Measurements from ENCODE around the gene MDFI. TPM values are rescaled to one million over a fixed set of nuclear protein-coding genes. Genes with fewer than 3 reads are reported as not detected.

MDFI gene
- total RNA-seq, 1 donor from 2014 or later, result 1.3 TPM

DNA sequence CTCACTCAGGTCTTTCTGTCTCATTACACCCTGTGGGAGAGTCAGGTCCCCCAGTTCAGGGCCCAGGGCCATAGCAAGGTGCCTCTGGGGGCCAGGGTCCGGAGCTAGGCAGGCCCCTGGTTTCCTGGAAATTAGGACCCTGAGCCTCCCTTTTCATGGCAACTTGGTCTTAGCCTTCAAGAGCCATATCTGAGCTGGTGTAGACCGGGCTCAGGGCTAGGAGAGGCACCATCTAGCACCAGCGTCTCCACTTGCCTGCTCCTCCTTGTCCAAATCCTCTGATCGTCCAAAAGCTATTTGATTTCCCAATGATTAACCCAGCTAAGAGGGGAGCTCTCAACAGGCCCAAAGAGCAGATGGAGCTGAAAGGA, 5.6 kb downstream of the MDFI start:
- ATAC-seq (no peak), DNase-seq (ENCODE audit: missing footprints) (no peak)
- intact Hi-C loops (cut with DNase I), result no loop called here

DNA sequence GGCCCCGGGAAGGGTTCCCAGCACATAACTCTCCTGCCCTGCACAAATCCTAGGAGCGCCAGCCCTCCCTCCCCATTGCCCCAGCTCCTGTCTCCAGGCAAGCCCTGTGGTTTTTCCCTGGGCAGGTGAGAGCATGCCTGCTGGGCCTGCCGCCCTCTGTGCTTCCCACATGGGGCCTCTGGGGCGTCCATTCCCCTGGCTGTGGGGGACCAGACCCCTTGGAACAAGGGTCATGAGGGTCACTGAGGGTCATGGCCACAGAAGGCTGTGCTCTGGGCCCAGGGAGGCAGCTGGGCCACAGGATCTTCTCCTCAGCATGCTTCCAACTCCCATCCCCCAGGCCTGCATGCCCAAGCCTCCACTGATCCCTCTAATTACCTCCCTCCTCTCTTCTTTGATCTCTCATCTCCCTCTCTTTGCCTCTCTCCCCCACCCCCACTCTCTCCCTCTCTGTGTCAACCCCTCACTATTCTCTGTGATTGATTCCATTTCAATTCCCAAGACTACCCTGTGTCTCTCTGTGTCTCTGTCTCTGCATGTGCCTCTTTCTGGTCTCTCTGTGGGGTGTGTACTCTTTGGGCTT, 6.1 kb downstream of the MDFI start:
- DNase-seq (ENCODE audit: missing footprints), result no peak
- intact Hi-C loops (cut with DNase I), result no loop called here
- no peak for ATAC-seq

DNA sequence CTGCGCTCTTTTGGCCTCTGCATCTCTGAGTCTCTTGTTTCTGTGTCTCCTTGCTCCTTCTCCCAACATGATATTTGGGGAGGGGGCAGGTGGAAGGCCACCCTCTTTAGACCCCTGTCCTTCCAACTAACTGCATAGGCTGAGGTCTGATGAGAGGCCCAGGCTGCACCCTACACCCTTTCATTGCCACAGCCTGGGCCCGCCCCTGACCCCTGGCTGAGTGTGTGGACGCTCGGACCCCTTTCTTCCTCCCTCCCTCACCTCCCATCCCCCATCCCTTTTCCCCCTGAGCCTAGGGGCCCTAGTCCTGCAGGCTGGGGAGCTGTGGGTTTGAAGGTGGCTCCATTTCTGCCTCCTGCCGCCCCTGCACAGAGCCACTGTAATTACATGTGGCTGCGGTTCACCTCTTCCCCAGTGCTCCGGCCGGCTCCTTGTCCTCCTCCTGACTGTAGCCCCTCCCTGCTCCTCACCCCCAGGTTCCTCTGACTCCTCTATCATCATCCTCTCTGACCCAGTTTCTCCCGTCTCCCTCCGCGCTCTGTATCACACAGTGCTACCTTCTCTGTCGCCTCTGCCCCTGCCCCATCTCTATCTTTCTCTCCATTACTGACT, 6.8 kb downstream of the MDFI start:
- no peak for ATAC-seq
- intact Hi-C loops (cut with DNase I), result no loop called here
- DNase-seq (ENCODE audit: missing footprints), result no peak

DNA sequence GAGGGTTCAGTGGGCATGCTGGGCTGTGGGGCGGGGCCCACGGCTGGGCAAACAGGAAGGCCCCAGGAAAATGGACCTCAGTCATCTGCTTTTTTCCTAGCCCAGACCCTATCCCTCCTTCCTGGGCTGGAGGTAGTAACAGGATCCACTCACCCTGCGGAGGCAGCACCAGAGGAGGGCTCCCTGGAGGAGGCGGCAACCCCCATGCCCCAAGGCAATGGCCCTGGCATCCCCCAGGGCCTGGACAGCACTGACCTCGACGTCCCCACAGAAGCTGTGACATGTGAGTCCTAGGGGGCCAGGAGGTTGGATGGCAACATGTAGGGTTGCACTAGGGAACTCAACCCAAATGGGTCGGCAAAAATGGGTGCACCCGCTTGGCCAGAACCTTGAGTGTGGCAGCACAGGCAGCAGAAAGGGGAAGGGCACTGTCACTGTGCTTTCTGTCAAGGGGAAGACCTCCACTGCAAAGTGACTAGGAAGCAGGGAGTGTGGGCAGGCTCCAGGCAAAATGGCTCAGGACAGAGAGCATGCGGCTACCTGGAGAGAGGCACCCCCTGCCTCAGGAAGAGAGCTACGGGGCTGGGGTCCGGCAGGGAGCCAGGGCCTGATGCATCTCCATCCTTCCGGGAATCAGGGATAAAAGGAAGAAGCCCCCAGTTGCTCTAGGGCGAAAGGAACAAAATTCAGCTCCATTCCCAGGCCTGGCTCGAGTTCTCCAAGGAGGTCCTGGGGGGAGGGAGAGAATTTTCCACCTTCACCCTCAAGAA, 7.9 kb downstream of the MDFI start:
- DNase-seq (ENCODE audit: missing footprints) (no peak), ATAC-seq (no peak)
- intact Hi-C loops (cut with DNase I), result no loop called here

DNA sequence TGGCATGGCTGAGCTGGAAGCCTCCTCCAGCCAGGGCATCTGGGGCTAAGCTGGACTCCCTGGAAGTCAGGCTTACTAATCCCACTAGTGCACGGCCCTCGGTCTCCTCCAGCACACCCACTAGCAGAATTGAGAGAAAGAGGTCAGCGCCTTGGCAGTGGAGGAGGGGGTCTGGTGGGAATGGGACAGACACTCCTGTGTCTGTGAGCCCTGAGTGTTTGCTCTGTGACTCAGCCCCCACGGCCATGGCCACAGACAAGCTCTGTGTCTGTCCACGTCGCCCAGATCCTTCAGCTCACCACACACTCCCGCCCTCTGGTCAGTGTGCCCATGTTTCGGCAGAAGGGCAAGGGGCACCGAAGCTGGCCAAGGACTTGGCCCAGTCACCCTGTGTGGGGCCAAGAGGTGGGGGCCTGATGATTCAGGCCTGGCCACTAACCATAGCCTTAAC, 8.8 kb downstream of the MDFI start:
- no peak for DNase-seq (ENCODE audit: missing footprints)
- intact Hi-C loops (cut with DNase I), result no loop called here
- ATAC-seq, result no peak

DNA sequence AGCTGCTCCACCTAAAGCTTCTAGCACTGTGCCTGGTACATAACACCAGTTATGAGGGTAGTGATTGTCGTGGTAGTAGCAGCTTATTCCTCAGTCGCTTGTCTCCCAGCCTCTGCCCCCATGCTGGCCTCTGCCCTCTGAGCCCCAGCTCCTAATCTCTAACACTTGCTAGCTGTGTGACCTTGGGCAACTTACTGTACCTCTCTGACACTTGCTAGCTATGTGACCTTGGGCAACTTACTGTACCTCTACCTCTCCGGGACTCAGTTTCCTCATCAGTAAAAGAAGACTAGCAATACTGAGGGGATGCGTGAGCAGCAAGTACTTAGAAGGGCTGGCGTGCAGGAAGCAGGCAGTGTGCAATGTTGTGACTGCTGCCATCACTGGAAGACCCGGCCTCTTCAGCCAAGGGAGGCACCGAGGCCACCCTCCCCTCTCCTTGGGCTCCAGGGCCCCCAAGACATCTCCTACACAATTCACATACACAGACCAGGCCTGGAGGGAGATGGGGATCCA, 9.9 kb downstream of the MDFI start:
- no peak for ATAC-seq
- no peak for DNase-seq (ENCODE audit: missing footprints)
- intact Hi-C loops (cut with DNase I), result no loop called here

DNA sequence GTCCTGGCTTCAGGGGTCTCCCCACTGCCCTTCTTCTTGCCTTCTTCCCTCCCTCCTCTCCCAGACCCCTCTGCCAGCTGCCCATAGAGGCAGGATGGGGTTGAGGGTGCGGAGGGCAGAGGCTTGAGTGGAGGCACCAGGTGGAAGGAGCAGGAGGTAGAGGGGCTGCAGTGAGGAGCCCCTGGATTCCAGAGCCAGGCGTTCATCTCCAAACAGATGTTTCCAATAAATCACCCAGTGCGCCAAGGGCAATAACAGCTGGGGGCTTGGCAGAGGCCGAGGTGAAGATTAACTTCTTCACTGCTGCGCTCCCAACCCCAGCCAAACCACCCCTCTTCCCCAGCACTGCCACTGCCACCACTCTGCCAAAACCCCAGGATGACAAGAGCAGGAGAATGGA, 10.7 kb downstream of the MDFI start:
- DNase-seq (ENCODE audit: missing footprints), result no peak
- no peak for ATAC-seq
- intact Hi-C loops (cut with DNase I), result no loop called here

DNA sequence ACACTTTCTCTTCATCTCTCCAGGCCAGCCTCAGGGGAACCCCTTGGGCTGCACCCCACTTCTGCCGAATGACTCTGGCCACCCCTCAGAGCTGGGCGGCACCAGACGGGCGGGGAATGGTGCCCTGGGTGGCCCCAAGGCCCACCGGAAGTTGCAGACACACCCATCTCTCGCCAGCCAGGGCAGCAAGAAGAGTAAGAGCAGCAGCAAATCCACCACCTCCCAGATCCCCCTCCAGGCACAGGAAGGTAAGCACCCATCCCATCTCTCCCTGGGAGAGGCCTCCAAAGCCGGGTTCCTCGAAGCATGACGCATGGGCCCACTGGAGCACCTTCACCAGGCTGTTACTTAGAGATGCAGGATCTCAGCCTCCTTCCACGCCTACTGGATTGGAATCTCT, 11.3 kb downstream of the MDFI start:
- intact Hi-C loops (cut with DNase I), result no loop called here
- ATAC-seq, result no peak
- no peak for DNase-seq (ENCODE audit: missing footprints)

DNA sequence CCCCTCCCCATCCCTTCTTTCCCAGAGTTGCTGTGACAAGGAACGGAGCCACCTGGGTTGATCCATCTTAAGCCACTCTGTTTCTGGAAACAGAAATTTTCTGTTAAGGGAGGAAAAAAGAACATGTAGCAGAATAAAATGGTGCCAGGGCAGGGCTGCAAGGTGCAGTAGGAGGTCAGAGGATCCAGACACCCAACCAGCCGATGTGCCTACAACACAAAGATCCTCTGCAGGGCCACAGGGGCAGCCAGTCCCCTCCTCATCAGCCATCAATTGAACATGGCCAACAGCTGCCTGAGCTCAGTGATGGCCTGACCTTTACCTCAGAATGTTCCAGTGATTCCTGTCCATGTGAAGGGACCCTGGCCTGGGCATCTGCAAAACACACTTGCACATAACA, 11.9 kb downstream of the MDFI start:
- intact Hi-C loops (cut with DNase I), result no loop called here
- ATAC-seq (no peak), DNase-seq (ENCODE audit: missing footprints) (no peak)

DNA sequence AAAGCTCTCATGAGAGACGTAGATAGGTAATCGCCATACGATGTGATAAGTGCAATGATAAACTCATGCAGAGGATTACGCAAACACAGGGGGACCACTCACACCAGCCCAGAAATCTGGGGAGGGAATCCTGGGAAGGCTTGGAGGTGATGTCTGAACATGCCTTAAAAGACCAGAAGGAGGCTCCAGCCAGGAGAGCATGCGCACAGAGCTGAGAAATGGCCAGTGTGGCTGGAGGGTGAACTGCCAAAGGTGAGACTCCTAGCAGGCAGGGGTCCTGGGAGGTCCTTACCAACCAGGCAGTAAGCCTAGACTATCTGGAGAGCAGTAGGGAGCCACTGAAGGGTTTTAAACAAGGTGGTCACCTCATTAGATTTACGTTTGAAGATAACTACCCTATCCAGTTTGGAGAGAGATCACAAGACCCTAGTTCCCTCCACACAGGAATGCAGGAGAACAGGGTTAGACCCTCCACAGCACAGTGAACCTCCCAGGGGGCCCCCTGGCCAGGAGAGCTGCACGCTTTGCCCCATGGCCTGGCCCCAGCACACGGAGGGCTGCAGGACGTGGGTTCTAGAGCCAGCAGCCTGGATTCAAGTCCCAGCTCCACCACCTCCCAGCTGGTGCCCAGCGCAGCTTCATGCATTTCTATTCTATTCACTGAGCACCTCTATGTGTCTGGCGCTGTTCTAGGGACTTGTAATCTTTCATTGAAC, 13.1 kb downstream of the MDFI start:
- intact Hi-C loops (cut with DNase I), result no loop called here
- no peak for ATAC-seq
- DNase-seq (ENCODE audit: missing footprints), result no peak

DNA sequence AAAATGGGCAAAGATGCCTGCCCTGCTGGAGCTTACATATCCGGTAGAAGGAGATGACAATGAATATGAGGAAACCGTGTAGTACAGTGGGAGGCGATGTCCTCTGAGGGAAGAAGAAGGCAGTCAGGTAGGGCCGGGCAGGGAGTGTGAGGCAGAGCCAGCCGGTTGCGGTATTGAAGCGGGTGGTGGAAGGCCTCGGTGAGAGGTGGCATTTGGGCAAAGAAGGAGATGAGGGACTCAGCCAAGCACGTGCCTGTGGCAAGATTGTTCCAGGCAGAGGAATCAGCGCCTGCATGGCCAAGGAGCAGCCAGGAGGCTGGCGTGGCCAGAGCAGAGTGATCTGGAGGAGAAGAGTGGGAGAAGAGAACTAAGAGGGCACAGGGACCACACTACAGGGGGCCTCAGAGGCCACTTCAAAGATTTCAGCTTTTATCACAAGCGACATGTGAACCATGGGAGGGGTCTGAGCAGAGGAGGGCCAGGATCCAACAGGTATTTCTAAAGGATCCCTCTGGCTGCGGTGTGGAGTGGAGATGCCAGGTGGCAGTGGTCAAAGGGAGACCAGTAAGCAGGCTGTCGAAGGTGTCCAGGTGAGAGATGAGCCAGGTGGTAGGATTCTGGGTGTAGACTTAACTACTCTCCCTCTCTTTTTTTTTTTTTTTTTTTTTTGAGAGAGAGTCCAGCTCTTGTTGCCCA, 13.8 kb downstream of the MDFI start:
- intact Hi-C loops (cut with DNase I), result no loop called here
- no peak for ATAC-seq
- no peak for DNase-seq (ENCODE audit: missing footprints)

DNA sequence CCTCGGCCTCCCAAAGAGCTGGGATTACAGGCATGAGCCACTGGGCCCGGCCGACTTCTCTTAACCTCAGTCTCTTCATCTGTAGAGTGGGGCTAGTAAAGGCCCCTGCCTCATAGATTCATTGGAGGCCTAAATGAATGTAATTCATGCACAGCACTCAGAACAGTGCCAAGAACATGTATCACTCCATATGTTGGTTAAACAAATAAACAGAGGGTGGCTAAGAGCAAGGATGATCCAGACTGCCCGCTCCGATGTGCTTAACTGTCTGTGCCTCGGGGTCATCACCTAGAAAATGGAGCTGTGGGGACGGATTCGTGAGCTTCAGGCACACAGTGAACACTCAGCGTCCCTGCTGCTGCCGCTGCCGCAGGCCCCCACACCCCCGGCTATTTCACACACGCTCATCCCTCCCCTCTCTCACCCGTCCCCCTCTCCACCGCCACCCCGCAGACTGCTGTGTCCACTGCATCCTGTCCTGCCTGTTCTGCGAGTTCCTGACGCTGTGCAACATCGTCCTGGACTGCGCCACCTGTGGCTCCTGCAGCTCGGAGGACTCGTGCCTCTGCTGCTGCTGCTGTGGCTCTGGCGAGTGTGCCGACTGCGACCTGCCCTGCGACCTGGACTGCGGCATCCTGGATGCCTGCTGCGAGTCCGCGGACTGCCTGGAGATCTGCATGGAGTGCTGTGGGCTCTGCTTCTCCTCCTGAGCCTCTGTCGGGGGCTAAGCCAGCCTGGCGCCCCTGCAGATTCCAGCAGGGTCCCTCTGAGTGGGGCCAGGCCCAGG, 14.8 kb downstream of the MDFI start:
- intact Hi-C loops (cut with DNase I), result no loop called here
- DNase-seq (ENCODE audit: missing footprints), result no peak
- ATAC-seq, result no peak

DNA sequence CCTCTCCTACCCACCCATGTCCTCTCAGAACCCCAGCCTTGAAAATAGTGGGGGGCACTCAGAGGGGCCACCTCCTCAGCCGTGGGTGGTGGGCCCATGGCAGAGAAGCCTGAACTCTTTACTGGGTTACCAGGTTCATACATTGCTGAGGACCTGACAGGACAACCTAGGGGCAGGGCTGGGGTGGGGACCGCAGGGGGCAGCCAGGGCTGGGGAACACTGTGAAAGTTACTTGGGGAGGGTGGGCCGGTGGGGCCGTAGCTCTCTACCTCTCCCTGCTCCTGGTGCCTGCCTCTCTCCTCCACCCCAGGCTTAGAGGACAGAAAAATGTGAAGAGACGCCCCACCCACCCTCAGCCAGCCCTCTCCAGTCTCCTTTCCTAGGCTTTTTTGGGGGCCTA, 15.4 kb downstream of the MDFI start:
- ATAC-seq (no peak), DNase-seq (ENCODE audit: missing footprints) (no peak)
- intact Hi-C loops (cut with DNase I), result no loop called here

DNA sequence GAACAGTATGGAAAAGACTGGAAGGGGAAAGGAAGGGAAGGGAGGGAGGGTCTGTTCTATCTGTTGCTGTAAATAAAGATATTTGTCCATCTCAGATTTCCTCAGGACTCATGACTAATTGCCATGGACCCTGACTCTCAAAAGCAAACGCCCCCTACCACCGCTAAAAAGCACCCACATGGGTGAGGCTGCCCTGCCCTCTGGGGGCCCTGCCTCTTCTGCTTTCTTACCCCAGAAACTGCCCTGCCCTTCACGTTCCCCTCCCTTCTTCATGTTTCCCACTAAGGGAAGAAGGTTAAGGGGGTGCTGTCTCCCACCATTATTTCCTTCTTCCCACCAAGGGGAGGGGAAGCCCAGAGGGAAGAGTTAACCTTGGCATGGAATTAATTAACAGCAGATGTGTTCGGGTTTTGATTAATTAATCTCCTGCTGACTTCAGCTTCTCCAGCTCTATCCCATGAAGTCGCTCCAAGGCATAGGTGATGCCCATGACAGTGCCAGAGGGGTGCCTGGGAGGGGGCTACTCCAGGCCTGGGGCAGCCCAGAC, 16.0 kb downstream of the MDFI start:
- no peak for ATAC-seq
- intact Hi-C loops (cut with DNase I), result no loop called here
- DNase-seq (ENCODE audit: missing footprints), result no peak

DNA sequence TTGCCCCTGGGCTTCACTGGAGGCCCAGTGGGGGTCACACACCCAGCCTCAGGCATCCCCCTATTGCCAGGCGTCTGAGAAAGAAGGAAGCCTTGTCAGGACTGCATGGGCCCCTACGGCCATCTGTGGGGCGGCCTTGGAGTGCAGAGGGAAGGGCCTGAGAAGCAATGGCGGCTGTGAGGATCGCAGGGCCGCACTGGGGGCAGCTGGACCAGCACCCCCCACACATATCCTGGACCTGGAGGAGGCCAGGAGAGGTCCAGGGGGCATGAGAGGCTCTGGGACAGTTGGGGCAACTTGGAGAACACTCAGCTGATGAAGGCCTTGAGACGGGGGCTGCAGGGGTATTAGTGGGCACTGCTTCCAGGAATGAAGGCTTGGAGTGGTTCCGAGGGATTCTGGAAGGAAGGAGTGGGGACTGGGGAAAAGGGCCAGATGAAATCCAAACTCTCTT, 16.5 kb downstream of the MDFI start:
- ATAC-seq (no peak), DNase-seq (ENCODE audit: missing footprints) (no peak)
- intact Hi-C loops (cut with DNase I), result no loop called here

DNA sequence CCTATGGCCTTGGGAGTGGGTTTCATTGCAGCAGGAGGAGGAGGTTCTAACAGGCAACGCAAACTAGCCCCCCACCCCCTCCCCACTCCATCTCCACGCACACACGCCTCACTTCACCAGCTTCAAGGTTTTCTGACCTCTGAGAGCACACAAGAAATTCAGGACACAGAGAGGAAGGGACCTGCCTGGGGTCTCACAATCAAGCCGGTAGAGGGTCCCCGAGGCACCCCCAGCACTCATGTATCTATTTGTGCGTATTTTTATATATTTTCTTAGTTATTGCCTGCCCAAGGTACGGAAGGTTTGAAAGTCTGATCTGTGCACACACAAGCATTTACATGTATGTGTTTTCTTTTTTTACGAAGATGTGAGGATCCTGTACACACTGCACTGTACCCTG, 16.9 kb downstream of the MDFI start:
- DNase-seq (ENCODE audit: missing footprints), result no peak
- intact Hi-C loops (cut with DNase I), result no loop called here

DNA sequence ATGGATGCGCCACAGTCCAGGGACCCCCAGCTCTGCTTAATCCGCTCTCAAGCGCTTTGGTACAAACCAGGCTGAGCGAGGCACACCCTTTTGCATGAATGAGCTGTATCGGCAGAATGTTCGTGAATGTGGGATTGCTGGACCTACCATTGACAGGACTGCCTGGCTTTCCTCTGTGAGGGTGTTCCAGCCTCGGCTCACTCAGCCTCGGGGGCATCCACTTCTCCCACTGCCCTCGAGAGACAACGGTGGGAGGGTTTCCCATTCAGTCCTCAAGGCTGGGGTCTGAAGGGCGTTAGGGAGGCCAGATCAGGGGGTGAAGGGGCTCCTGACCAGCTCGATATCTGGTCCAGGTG, 17.4 kb downstream of the MDFI start:
- no peak for DNase-seq (ENCODE audit: missing footprints)
- intact Hi-C loops (cut with DNase I), result no loop called here
- ATAC-seq, result no peak

More for the DNA sequence above, 16.9 kb downstream of the MDFI start:
- ATAC-seq, result no peak

Measured in Right ventricle myocardium inferior (tissue), 1 donor.